ENCODE data around the gene MAP3K21.

The MAP3K21 gene

DNA sequence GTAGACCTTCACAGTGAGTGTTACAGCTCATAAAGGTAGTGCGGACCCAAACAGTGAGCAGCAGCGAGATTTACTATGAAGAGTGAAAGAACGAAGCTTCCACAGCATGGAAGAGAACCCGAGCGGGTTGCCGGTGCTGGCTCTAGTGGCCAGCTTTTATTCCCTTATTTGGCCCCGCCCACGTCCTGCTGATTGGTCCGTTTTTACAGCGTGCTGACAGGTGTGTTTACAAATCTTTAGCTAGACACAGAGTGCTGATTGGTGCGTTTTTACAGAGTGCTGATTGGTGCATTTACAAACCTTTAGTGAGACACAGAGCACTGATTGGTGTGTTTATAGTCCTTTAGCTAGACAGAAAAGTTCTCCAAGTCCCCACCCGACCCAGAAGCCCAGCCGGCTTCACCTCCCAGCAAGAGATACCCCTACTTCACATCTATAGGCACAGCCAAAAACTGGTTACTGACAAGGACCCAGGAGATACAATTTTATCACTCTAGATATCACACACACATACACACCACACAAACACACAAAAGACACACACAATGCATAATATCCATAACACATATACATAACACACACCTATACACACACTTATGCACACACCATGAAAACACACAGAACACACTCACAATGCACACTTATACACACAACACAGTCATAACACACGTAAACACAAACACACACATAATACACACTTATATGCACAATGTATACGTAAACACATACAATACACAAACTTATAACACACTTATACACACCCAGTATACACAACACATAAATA lies 68.5 kb downstream of the MAP3K21 start:
- Histone ChIP-seq H3K9me3 (no peaks in the 10 kb centered on the region), H3K4me1 (ENCODE audit: control insufficient read depth in 1 of 2, insufficient read depth in 1 of 2, low read depth in 1 of 2, low read length in 1 of 2) (no peaks in the 10 kb centered on the region), H3K4me3 (ENCODE audit: low read depth in 1 of 2, low read length in 1 of 2) (no peak overlapping the region), H3K27me3 (no peaks in the 10 kb centered on the region), H3K36me3 (no peaks in the 10 kb centered on the region), H3K27ac (no peak overlapping the region)
- TF ChIP-seq, protein P1, sequence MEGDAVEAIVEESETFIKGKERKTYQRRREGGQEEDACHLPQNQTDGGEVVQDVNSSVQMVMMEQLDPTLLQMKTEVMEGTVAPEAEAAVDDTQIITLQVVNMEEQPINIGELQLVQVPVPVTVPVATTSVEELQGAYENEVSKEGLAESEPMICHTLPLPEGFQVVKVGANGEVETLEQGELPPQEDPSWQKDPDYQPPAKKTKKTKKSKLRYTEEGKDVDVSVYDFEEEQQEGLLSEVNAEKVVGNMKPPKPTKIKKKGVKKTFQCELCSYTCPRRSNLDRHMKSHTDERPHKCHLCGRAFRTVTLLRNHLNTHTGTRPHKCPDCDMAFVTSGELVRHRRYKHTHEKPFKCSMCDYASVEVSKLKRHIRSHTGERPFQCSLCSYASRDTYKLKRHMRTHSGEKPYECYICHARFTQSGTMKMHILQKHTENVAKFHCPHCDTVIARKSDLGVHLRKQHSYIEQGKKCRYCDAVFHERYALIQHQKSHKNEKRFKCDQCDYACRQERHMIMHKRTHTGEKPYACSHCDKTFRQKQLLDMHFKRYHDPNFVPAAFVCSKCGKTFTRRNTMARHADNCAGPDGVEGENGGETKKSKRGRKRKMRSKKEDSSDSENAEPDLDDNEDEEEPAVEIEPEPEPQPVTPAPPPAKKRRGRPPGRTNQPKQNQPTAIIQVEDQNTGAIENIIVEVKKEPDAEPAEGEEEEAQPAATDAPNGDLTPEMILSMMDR (IDR thresholded peaks at IDR 0.05) = no peak

- TF ChIP-seq, protein P1 (IDR thresholded peaks at IDR 0.05) = no peak
- no peak overlapping the region for H3K27ac ChIP-seq
- H3K4me1 ChIP-seq (ENCODE audit: control insufficient read depth in 1 of 2, insufficient read depth in 1 of 2, low read depth in 1 of 2, low read length in 1 of 2) = no peaks in the 10 kb centered on the region
- H3K36me3 ChIP-seq = no peaks in the 10 kb centered on the region
- H3K4me3 ChIP-seq (ENCODE audit: low read depth in 1 of 2, low read length in 1 of 2) = no peak overlapping the region
- no peaks in the 10 kb centered on the region for H3K27me3 ChIP-seq
- H3K9me3 ChIP-seq = no peaks in the 10 kb centered on the region
Measured at GRCh38 chr1:233406339-233406960, 78.9 kb downstream of the MAP3K21 start.

DNA sequence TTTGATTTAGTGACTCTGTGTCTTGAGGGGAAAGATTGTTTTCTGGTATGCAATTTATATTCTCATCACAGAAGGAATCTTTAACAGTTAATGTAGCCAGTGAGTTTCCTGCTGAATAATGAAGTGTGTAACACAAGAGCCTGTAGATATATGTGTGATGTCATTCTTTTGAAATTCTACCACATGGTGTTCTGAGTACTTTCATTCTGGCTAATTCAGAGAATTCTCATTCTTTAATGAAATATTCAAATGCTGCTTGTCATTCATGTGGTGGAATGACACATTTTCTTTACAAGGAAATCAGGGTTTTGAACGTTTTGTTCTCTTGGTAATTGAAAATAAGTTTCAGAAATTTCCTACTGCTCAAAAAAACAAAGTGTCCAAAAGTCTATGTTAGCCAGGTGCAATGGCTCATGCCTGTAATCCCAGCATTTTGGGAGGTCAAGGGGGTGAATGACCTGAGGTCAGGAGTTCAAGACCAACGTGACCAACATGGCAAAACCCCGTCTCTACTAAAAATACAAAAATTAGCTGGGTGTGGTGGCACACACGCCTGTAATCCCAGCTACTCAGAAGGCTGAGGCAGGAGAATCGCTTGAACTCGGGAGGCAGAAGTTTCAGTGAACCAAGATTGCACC lies 79.6 kb downstream of the MAP3K21 start:
- no peaks in the 10 kb centered on the region for H3K27me3 ChIP-seq
- no peaks in the 10 kb centered on the region for H3K4me1 ChIP-seq (ENCODE audit: control insufficient read depth in 1 of 2, insufficient read depth in 1 of 2, low read depth in 1 of 2, low read length in 1 of 2)
- TF ChIP-seq, protein P1 (IDR thresholded peaks at IDR 0.05) = no peak
- no peaks in the 10 kb centered on the region for H3K9me3 ChIP-seq
- H3K4me3 ChIP-seq (ENCODE audit: low read depth in 1 of 2, low read length in 1 of 2) = no peak overlapping the region
- H3K27ac ChIP-seq = no peak overlapping the region
- no peaks in the 10 kb centered on the region for H3K36me3 ChIP-seq

DNA sequence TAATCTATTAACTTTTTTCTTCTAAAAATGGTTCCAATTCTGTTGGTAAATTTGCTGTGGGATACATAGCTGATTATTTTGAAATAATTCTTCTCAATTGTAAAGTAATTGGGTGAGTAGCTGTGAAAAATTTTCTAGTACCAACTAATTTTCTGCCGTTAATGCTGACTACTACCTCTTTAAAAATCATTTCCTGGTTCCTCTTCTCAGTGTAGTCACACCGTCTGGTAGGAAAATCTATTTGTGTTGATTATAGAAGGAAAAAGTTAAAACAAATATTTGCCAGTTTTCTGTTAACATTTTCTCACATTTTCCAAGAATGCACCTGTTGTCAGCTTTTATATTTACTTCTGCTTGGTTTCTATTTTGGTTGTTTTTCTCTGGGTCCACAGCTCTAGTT lies 82.0 kb downstream of the MAP3K21 start:
- Histone ChIP-seq H3K27ac (no peak overlapping the region), H3K36me3 (no peaks in the 10 kb centered on the region), H3K4me1 (ENCODE audit: control insufficient read depth in 1 of 2, insufficient read depth in 1 of 2, low read depth in 1 of 2, low read length in 1 of 2) (no peaks in the 10 kb centered on the region), H3K27me3 (no peaks in the 10 kb centered on the region), H3K9me3 (no peaks in the 10 kb centered on the region), H3K4me3 (ENCODE audit: low read depth in 1 of 2, low read length in 1 of 2) (no peak overlapping the region)
- TF ChIP-seq, protein P1 (IDR thresholded peaks at IDR 0.05) = no peak

- H3K4me3 ChIP-seq (ENCODE audit: low read depth in 1 of 2, low read length in 1 of 2) = no peak overlapping the region
- H3K27me3 ChIP-seq = no peaks in the 10 kb centered on the region
- no peaks in the 10 kb centered on the region for H3K4me1 ChIP-seq (ENCODE audit: control insufficient read depth in 1 of 2, insufficient read depth in 1 of 2, low read depth in 1 of 2, low read length in 1 of 2)
- H3K27ac ChIP-seq = no peak overlapping the region
- no peaks in the 10 kb centered on the region for H3K9me3 ChIP-seq
- H3K36me3 ChIP-seq = no peaks in the 10 kb centered on the region
- TF ChIP-seq, protein P1 (IDR thresholded peaks at IDR 0.05) = no peak
Measured at GRCh38 chr1:233410906-233411305, 83.4 kb downstream of the MAP3K21 start.
